GM19240 (cell line): ENCODE measurements around the gene NPTX1.

ENCODE experiments used
- DNase-seq: peaks from one replicate; pipeline ENCODE4 v3.0.0; 2011; ENCODE audit warnings: low spot score; ENCODE audit not compliant: insufficient read length

The NPTX1 gene

DNA sequence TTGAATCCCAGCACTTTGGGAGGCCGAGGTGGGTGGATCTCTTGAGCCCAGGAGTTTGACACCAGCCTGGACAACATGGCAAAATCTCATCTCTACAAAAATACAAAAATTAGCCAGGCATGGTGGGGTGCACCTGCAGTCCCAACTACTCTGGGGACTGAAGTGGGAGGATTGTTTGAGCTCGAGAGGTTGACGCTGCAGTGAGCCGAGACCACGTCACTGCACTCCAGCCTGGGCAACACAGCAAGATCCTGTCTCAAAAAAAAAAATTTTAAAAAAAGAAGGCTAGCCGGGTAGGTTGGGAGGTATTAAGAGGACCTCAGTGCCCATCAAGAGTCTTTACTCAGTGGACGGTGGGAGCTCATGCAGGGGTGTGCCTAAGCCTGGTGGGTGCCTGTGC, 3.8 kb upstream of the NPTX1 start:
- DNase-seq, result no peak

DNA sequence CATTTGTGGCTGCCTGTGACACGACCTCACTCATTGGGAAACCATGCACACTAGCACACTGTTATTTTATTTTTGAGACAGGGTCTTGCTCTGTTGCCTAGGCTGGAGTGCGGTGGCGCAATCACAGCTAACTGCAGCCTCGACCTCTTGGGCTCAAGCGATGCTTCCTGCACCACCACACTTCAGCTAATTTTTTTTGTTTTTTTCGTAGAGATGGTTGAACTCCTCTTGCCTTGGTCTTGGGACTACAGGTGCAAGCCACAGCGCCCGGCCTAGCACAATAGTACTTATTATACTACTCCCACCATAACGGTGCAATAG, 2.8 kb upstream of the NPTX1 start:
- no peak for DNase-seq

DNA sequence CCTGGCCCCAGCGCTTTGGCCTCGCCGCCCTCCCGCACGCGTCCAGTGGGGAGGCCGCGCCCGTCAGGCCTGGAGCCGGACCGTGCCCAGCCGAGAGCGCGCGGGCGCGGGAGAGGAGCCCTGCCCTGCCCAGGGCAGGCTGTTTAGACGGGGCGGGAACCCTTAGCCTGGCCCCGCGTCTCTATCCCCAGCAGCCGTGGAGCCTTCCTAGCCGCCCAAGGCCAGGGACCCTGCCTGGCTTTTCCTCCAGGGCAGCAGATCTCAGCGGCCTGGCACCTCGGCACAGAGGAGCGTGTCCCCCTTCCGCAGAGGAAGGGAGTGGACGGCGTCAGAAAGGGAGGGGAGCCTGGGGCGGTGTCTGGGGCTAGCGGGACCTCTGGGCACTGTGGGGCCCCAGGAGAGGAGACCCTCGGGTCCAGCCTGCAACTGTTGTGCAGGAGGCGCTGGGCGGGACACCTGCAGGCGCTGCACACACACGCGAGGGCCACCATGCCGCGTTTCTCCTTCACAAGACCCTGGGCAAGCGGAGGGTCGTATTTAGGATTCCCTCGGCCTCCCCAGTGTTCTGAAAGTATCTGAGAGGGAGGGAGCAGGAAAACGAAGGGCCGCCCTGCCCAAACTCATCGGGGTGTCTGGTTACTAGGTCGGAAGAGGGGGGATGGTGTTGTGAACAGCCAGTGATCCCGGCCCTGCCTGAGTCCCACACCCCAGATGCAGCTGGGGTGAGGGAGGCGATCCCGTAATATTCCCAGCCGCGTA, 2.3 kb upstream of the NPTX1 start:
- DNase-seq, result no peak

DNA sequence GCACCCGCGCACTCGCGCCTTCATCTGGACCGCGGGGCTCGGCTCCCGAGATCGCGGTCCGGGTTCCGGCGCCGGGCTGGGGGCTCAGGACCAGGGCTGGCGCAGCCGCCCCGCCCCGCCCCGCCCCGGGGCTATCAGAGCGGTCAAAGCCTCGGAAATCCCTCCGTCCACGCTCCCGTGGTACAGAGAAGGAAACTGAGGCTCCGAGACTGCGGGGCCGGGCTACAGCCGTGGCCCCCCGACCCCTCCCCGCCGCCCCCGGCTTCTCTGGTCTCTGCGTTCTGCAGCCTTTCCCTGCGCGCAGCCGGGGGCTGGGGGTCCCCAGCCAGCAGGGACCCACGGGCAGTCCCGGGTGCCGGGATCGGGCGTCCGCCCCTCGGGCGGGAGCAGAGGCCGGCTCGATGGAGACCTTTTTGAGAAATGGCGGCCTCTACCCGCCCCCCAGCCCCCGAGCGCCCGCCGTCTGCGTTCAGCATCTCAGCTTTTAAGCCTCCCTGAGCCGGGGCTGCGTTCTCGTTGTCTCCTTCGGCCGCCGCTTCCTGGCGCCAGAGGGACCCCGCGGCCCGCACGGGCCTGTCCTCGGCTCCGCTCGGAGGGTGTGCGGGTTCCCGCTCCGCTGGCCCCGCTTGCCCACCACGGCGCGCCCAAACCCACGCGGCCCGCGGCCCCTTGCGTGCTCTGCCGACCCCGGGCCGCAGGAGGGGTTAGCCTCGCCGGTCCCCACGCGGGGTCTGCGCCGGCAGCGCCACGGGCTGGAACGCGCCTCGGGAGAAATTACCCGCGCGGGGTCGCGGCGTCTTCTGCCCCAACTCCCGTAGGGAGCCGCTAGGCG, 1.5 kb upstream of the NPTX1 start:
- DNase-seq, result no peak

DNA sequence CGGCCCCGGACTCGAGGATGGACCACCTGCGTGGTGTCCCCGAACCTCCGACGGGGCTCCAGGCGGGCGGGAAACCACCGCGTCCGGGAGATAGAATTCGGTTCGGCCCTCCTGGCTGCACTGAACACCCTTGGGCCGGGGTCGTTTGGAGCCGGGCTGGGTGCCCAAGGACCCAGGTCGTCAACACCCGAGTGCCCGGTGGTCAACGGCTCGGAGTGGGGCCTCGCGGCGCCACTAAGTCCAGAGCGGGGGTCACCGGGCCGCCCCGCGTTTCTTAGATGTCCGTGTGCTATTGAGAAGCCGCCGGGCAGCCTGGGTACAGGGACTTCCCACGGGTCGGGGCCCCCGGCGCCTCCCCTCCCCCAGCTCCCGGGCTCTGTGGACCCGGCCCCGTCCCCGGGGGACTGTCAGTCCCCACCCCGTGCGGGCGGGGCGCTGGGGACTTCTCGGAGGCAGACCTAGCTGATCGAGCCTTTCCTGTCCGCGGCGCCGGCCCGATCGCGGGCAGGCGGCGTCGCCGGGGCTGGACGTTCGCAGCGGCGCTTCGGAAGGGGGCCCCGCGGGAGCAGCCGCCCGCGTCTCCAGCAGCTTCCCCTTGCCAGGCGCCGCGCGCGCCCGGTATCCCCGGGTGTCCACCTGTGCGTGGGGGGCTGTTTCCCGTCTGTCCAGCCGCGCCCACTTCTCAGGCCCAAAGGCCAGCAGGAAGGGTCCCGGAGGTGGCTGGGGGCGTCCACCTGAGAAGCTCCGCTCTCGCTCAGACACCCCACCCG, 655 bp upstream of the NPTX1 start:
- DNase-seq, result no peak

DNA sequence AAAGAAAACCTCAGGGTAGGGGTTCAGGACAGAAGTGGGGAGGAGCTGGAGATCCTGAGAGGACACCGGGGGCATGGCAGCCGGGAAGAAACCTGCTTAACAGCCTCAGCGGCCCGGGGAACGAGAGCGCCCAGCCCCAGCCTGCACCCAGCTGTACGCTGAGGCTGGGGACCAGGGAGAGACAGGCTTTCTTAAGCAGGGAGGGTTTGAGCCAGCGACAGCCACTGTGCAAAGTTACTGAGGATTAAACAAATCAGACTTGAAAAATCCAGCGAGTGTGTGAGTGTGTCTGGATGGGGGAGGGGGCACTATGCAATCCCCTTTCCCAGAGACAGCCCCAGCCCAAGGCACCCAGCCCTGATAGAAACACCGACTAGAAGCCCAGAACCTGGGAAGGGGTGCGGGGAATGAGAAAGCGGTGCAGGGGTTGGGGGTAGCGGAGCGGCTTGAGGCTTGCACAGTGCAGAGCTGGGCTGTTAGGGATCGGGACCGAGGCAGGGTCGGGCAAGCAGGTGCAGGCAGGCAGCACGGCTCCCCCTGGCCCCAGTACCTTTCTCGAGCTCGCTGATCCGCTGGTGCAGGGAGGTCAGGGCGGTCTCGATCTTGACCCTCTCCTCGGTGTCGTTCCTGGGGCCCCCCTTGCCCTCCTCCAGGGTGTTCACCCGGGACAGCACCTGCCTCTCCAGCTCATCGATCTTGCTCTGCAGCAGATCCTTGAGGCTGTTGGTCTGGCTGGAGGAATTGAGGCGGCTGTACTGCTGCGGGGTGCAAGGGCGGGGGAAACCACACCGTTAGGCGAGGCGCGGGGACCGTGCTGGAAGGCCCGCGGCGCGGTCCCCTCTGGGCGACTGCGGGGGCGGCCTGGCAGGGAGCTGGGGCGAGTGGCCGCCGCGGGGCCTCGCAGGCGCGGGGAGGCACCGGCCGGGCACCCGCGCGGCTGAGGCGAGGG, 1.2 kb downstream of the NPTX1 start:
- no peak for DNase-seq

DNA sequence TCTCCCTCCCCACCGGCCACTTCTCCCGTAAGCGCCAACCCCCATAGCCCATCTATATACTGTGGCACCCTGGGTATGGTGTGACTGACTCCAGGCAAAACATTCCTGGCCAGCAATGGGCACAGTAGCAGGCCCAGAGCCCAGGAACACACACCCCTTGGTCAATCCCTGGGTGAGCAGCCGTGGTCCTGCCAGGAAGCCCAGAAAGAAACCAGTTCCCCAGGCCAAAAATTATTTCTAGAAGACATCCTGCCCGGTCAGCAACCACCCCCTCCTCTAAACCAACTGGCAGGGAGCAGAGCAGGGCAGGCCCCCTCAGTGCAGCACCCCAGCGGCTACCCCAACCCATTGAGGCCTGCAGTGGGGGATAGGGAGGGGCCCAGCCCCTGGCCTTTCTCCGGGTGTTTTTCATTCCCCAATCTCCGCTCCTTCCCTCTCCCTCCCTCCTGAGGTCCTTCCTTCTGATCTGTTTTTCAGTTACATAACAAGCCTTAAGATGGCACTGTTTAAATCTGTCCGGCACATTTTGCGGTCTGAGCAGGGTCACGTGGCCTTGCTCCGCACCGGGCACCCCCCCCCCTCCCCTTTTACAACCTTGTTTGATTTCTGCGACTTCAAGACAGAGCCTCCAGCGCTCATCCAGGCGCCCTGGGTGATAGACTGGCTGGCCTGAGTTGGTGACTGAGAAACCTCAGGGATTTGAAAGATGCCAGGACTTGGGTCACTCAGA, 2.0 kb downstream of the NPTX1 start:
- DNase-seq, result no peak

DNA sequence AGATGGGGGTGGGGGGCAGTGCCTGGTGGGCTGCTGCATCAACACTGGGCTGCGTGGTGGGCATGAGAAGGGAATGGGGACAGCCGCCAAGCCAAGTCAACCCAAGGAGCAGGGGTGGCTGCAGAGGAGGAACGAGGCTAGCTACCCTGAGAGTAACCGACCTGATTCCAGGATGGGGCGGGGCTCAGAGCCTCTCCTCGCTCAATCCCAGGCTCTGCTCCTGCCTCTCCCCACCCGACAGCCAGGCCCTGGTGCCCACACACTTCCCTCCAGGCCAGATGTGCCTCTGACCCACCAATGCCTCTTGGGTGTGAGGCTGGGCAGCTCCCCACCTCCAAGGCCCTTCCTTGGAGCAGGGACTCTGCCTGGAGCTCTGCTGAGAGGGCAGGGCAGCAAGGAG, 2.7 kb downstream of the NPTX1 start:
- DNase-seq, result no peak

DNA sequence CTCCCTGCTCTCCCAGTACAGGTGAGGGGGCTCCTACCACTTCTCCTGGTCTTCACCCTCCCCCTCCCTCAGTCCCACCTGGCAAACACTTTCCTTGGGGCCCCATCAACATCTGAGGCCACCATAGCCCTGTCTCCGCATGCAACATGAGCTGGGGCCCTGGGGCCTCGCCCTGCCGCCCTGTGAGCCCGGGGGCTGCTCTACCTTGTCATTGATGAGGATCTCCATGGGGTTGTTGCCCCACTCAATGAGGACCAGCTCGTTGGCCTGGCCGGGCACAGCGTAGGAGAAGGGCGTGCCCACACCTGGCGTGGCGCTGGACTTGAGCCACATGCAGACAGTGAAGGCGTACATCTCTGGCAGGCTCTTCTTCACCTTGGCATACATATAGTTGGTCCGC, 3.4 kb downstream of the NPTX1 start:
- DNase-seq, result no peak

DNA sequence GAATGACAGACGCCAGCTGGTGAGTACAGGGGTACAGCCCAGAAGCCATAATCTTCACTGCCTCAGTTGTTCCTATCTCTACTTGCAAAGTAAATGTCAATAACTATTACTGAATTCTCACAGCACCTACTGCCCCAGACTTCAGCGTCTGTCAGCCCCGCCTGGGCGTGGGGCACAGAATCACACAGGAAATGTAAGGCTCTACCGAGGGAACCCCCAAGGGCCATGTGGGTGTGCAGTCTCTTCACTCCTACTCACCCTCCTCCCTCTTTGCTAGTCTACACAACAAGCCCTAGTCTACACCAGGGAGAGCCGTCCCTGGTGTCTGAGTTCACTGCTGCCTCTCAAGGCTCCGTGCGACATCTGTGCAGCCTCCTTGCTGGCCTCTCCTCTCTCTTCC, 4.5 kb downstream of the NPTX1 start:
- no peak for DNase-seq

DNA sequence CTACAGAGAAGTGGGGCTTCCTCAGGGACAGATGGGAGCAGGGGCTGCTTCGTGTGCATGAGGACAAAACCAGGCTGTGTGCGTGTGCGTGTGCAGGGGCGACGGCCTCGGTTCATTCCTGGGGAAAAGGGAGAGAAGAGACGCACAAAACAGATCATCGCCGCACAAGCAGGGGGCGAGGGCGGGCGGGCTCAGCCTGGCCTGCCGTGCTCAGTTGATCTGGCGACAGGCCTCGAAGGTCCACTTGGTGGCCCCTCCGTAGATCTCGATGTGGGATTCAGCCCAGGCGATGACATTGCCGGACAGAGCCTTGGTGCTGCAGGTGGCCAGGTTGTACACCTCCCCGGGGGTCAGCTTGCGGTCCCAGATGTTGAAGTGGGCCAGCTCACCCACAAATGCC, 5.8 kb downstream of the NPTX1 start:
- DNase-seq, result no peak

DNA sequence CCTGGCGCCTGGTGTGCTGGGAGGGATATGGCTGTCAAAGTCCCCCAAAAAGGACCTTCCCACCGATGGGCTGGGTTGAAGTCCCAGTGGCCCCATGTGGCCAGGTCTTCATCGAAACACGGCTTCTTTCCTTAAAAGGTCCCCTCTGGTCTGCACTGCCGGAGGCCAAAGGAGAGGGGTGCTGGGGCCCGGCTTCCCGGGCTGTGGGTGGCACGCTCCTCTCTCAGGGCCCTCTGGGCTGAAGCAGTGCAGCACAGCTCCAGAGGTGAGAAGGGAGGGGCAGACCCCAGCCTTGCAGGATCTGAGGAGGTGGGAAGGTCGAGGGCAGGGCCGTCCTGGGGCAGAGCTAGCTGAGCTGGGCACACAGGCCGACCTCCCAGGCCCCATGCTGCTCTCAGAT, 6.7 kb downstream of the NPTX1 start:
- no peak for DNase-seq

DNA sequence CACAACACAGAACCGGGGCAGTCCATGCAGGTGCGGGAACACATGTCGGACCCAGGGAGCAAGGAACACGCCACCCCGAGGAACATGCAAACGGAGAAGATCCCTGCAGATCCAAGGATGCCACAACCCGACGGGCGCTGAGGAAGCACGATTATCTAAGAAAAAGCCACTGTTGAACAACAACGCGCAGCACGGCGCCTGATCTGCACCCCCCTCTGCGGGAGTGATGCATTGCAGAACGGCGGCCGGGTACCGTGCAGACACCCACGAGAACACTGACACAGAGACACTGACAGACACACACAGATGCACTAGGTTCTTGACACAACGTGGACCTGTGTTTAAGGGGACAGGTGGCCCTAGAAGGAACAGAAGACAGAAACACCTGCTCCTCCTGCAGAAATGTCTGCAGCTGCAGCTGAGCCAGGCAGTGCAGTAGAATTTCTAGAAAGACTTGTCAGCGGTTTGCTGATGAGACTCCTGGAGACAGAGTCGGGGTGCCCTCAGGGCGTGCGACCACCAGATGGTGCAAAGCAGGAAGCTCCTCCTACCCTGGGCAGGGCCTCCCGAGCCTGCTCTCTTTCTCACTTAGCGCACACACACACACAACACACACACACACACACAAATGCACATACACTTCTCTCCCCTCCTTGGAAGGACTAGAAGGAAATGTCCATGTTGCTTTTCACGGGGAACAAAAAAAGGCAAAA, 7.5 kb downstream of the NPTX1 start:
- DNase-seq, result no peak

DNA sequence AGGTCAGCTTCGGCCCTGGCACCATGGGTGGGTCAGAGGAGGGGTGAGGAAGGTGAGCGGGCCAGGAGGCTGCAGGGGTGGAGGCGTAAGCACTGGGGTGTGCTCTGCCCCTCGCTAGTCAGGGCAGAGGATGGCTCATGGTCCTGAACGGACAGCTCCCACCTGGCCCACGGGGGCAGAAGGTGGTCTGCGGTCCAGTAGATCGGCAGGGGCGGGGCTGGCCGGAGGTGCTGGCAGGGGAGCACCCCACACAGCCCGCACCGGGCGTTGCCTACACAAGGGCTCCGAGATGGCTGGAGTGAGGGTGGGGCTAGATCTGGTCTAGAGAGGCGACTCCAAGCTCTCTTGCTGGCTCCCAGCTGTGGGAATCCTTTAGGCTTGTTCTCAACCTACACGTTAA, 8.2 kb downstream of the NPTX1 start:
- DNase-seq, result no peak

DNA sequence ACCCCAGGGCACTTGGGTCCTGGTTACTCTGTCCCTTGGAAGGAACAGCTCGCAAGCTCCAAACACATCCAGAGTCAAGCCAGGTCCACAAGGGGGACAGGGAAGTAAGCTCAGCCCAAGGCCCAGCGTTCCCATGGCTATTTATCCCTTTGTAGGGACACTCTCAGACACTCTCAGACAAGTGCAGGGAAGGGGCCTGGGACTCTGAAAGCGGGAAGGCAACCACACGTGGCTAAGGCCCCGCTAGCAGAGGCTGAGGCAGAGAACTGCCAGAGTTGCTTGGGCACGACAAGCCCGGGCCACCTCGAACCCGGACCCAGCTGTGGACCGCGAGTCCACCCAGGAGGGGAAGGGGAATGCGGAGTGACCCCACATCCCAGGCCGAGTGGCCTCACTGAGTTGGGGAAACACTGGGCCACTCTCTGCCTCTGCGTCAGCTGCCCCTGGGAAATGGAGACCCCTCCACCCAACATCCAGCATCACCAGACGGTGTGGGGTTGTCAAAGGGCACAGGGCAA, 10.2 kb downstream of the NPTX1 start:
- no peak for DNase-seq

DNA sequence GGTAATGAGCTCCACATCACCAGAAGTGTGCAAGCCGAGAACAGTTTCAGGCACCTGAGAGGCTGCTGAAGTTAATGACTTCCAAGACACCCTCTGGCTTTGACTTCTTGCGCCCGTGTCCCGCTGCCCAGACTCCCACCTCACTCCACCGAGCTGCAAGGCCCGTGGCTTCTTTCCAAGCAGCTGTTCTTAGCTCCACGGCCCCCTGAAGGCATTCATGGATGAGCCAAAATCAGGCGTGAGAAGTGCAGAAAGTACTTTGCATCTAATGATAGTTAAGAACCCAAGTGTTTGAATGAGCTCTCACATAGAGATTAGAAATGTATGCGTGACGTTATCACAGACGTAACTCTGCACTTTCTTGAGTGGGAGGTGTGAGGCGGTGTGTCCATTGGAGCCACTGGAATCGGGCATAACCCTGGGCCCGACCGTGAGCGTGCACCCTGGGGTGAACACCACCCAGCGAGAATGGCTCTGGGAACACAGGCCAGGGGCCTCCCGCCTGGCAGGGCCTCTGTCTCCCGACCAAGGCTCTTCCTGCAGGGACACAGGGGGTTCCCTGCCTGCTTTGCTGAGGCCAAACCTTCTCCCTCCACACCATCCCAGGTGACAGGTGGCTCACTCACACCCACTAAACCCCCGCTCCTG, 11.0 kb downstream of the NPTX1 start:
- no peak for DNase-seq

DNA sequence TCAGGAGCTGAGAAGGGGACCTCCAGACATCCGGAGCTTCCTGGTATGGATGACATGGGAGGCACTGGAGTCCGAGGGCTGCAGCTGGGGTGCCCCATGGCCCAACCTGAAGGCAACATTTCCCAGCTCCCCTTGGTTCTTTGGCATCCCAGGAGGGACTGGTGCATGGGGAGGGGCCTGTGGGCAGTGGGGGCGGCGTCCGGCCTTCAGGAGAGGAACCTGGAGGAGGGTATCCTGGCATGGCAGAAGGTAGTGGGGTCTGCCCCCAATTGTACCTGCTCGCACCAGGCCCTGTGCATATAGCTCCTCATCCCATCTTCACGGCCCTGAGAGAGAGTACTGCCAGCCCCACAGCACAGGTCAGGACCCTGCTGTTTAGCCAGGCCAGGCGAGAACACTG, 11.9 kb downstream of the NPTX1 start:
- no peak for DNase-seq

DNA sequence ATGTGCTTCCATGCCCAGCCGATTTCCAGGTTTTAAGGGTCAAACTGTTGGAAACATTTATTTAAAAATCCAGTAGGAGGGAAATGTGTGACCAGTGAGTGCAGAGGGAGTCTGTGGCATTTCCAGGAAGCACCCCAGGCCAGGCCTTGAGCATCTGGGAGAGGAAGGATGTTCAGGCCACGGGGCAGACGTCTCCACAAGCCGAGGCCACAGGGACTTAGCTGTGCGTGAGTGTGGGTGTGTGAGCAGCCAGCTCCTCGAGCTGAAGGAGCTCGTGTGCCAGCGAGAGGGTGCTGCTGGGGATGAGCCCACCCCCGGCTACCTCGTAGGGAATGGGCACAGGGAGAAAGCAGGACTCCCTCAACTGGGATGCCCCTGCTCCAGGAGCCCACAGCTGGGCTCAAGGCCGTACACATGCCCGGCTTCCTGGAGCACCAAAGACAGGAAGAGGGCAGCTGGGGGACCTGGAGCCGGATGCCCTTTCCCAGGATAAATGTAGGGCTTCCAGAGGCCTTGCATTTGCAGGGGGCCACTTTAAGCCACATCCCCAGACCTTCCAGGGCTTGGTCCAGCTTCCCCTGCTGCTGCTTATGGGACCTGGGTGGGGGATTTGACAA, 12.5 kb downstream of the NPTX1 start:
- no peak for DNase-seq
